Ishikawa (cell line): ENCODE results near the gene CRHBP.

Experiments used
- CEBPB ChIP-seq: IDR thresholded peaks from 2 replicates; pipeline ENCODE4 v1.6.1; 2012
- CREB1 ChIP-seq: IDR thresholded peaks from 2 replicates; pipeline ENCODE4 v1.6.1; 2012; ENCODE audit warnings: low read depth
- EGR1 ChIP-seq: IDR thresholded peaks from 2 replicates; pipeline ENCODE4 v1.6.1; 2012
- EP300 ChIP-seq: IDR thresholded peaks from 2 replicates; pipeline ENCODE4 v1.6.1; 2012; ENCODE audit warnings: borderline replicate concordance
- FOXM1 ChIP-seq: IDR thresholded peaks from 2 replicates; pipeline ENCODE4 v1.6.1; 2012; ENCODE audit warnings: low read depth, borderline replicate concordance
- NFIC ChIP-seq: IDR thresholded peaks from 2 replicates; pipeline ENCODE4 v1.6.1; 2012
- RAD21 ChIP-seq: IDR thresholded peaks from 2 replicates; pipeline ENCODE4 v1.6.1; 2012; ENCODE audit warnings: low read depth
- TAF1 ChIP-seq: IDR thresholded peaks from 2 replicates; pipeline ENCODE4 v1.6.1; 2012; ENCODE audit warnings: low read depth, mild to moderate bottlenecking
- TCF12 ChIP-seq: IDR thresholded peaks from 2 replicates; pipeline ENCODE4 v1.6.1; 2012; ENCODE audit warnings: low read depth
- TEAD4 ChIP-seq: IDR thresholded peaks from 2 replicates; pipeline ENCODE4 v1.6.1; 2012
- YY1 ChIP-seq: IDR thresholded peaks from 2 replicates; pipeline ENCODE4 v1.6.1; 2012; ENCODE audit warnings: low read depth
- ZBTB7A ChIP-seq: IDR thresholded peaks from 2 replicates; pipeline ENCODE4 v1.6.1; 2012; ENCODE audit warnings: low read depth
- TF ChIP-seq, protein P1 (sequence below): IDR thresholded peaks from 2 replicates; pipeline ENCODE4 v1.6.1; 2012; ENCODE audit warnings: low read depth, mild to moderate bottlenecking
- TF ChIP-seq, protein P2 (sequence below): IDR thresholded peaks from 2 replicates; pipeline ENCODE4 v1.6.1; 2012
- TF ChIP-seq, protein P3 (sequence below): IDR thresholded peaks from 2 replicates; pipeline ENCODE4 v1.6.1; 2012

The CRHBP gene

DNA sequence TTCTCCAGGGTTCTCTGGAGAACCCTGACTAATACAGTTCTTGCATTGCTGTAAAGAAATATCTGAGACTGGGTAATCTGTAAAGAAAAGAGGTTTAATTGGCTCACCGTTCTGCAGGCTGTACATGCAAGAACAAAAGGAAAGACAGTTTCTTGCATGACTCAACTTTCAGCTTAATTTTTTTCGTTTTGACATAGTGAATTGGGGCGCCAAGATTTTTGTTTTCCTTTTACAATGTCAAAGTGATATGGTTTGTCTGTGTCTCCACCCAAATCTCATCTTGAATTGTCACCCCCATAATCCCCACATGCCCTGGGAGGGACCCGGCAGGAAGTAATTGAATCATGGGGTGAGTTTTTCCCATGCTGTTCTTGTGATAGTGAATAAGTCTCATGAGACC is 11.8 kb upstream of the CRHBP start:
- no peak for TF ChIP-seq CEBPB
- TF ChIP-seq RAD21: no peak
- no peak for TF ChIP-seq ZBTB7A
- no peak for TF ChIP-seq NFIC
- TF ChIP-seq CREB1: no peak
- TF ChIP-seq, protein P1, sequence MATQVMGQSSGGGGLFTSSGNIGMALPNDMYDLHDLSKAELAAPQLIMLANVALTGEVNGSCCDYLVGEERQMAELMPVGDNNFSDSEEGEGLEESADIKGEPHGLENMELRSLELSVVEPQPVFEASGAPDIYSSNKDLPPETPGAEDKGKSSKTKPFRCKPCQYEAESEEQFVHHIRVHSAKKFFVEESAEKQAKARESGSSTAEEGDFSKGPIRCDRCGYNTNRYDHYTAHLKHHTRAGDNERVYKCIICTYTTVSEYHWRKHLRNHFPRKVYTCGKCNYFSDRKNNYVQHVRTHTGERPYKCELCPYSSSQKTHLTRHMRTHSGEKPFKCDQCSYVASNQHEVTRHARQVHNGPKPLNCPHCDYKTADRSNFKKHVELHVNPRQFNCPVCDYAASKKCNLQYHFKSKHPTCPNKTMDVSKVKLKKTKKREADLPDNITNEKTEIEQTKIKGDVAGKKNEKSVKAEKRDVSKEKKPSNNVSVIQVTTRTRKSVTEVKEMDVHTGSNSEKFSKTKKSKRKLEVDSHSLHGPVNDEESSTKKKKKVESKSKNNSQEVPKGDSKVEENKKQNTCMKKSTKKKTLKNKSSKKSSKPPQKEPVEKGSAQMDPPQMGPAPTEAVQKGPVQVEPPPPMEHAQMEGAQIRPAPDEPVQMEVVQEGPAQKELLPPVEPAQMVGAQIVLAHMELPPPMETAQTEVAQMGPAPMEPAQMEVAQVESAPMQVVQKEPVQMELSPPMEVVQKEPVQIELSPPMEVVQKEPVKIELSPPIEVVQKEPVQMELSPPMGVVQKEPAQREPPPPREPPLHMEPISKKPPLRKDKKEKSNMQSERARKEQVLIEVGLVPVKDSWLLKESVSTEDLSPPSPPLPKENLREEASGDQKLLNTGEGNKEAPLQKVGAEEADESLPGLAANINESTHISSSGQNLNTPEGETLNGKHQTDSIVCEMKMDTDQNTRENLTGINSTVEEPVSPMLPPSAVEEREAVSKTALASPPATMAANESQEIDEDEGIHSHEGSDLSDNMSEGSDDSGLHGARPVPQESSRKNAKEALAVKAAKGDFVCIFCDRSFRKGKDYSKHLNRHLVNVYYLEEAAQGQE: no peak
- TF ChIP-seq TEAD4: no peak

DNA sequence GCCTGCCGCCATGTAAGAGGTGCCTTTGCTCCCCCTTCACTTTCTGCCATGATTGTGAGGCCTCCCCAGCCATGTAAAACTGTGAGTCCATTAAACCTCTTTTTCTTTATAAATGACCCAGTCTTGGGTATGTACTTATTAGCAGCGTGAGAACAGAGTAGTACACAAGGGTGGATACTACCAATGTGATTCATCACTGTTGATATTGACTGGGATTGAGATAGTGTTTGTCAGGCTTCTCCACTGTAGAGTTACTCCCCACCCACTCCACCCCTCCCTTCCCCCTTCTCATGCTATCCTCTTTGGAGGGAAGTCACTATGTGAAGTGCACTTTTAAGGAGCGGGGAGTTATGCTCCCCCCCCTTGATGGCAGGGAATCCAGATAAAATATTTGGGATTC is 11.4 kb upstream of the CRHBP start:
- TF ChIP-seq CEBPB (no peak), FOXM1 (no peak), EGR1 (no peak), EP300 (no peak), NFIC (no peak), RAD21 (no peak), YY1 (no peak), TAF1 (no peak), TCF12 (no peak), CREB1 (no peak), ZBTB7A (no peak)
- TF ChIP-seq, protein P2, sequence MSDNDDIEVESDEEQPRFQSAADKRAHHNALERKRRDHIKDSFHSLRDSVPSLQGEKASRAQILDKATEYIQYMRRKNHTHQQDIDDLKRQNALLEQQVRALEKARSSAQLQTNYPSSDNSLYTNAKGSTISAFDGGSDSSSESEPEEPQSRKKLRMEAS: no peak
- TF ChIP-seq, protein P3, sequence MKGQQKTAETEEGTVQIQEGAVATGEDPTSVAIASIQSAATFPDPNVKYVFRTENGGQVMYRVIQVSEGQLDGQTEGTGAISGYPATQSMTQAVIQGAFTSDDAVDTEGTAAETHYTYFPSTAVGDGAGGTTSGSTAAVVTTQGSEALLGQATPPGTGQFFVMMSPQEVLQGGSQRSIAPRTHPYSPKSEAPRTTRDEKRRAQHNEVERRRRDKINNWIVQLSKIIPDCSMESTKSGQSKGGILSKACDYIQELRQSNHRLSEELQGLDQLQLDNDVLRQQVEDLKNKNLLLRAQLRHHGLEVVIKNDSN: no peak

DNA sequence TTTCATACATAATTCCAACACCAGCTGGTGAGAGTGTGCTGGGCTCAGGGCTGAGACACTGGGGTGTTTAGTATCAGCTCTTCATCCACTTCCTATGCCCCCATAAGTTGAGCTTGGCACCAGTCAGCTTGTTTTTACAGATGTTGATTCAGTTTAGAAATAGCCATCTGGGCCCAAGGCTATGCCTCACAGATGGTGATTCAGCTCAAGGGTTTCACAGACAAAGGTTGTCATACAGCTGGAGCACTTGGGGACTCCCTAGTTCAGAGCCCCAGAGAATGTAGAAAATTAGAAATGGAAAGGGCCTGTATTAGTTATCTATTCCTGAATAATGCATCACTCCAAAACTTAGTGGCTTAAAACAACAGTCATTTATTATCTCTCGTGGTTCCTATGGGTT is 10.3 kb upstream of the CRHBP start:
- TF ChIP-seq ZBTB7A (no peak), TCF12 (no peak), FOXM1 (no peak), RAD21 (no peak), YY1 (no peak), CREB1 (no peak), CEBPB (no peak), TAF1 (no peak), NFIC (no peak), TEAD4 (no peak), EP300 (no peak), EGR1 (no peak)
- TF ChIP-seq, protein P2: no peak
- TF ChIP-seq, protein P3: no peak
- TF ChIP-seq, protein P1: no peak

DNA sequence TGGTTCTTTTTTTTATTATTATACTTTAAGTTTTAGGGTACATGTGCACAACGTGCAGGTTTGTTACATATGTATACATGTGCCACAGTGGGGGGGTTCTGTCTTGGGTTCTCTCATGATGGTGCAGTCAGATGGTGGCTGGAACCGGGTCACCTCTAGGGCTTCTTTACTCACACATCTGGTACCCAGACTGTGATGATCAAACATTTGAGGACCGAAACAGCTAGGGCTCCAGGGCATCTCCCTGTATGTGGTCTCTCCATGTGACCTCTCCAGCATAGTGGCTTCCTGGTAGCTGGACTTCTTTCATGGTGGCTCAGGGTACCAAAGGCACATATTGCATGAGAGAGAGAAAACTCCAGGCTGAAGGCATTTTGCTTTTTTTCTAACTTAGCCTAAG is 9.8 kb upstream of the CRHBP start:
- no peak for TF ChIP-seq TAF1
- no peak for TF ChIP-seq CREB1
- TF ChIP-seq TCF12: no peak
- no peak for TF ChIP-seq EP300
- no peak for TF ChIP-seq FOXM1
- no peak for TF ChIP-seq RAD21
- TF ChIP-seq CEBPB: no peak
- no peak for TF ChIP-seq EGR1
- TF ChIP-seq, protein P3: no peak
- no peak for TF ChIP-seq YY1
- no peak for TF ChIP-seq ZBTB7A
- TF ChIP-seq, protein P2: no peak
- TF ChIP-seq, protein P1: no peak
- no peak for TF ChIP-seq TEAD4
